Stimulated activated memory B cell treated with anti-CD40 and anti-IgM and Interleukin-4, amounts not matched to agents 10 μg/mL and 1 μg/mL and 100 μg/mL, for 72 hours (primary cell): ENCODE measurements around the gene TIMM44.
A peak's percentile ranks its signal among the peaks of the same experiment; 100 is the strongest.
"Not testable (repeated sequence)": the region's sequence is repeated elsewhere in the genome, so short reads cannot be mapped to it uniquely, and the experiment has no call there.

Experiments used
- ATAC-seq: fragments of 150-1000 bp; cut with Tn5 transposase; 2 replicates; pipeline ENCODE4 v1.10.0; 2021
- H3K27ac Mint-ChIP-seq: one replicate; pipeline ENCODE4 v1.8.0; 2022; ENCODE audit warnings: mild to moderate bottlenecking, mixed read lengths
- H3K27me3 Mint-ChIP-seq: one replicate; pipeline ENCODE4 v1.8.0; 2022; ENCODE audit warnings: mixed read lengths
- H3K36me3 Mint-ChIP-seq: one replicate; pipeline ENCODE4 v1.8.0; 2022; ENCODE audit warnings: mixed read lengths
- H3K4me1 Mint-ChIP-seq: one replicate; pipeline ENCODE4 v1.8.0; 2022; ENCODE audit warnings: mixed read lengths
- H3K4me3 Mint-ChIP-seq: one replicate; pipeline ENCODE4 v1.8.0; 2022; ENCODE audit warnings: mild to moderate bottlenecking, moderate library complexity, mixed read lengths
- H3K9me3 Mint-ChIP-seq: one replicate; pipeline ENCODE4 v1.8.0; 2022; ENCODE audit warnings: mixed read lengths

The TIMM44 gene

GRCh38 chr19:7941895-7942596 is 1.4 kb downstream of the TIMM44 start:
- no peak for ATAC-seq
- Mint-ChIP-seq H3K36me3 (peaks cover 26% of the 10 kb centered on the region), H3K27ac (no peak overlapping the region), H3K4me1 (peaks cover 47% of the 10 kb centered on the region), H3K27me3 (no peaks in the 10 kb centered on the region), H3K4me3 (peak overlapping the region; percentile 85), H3K9me3 (no peaks in the 10 kb centered on the region)

GRCh38 chr19:7940841-7941240 is 2.6 kb downstream of the TIMM44 start:
- no peak overlapping the region for H3K27ac Mint-ChIP-seq

GRCh38 chr19:7934766-7935165 is 8.7 kb downstream of the TIMM44 start:
- Mint-ChIP-seq H3K36me3 (peaks cover 59% of the 10 kb centered on the region), H3K27ac (no peak overlapping the region), H3K27me3 (no peaks in the 10 kb centered on the region), H3K4me3 (no peak overlapping the region), H3K9me3 (no peaks in the 10 kb centered on the region), H3K4me1 (peaks cover 14% of the 10 kb centered on the region)
- no peak for ATAC-seq

More at GRCh38 chr19:7940841-7941240, 2.6 kb downstream of the TIMM44 start:
- Mint-ChIP-seq H3K9me3 (no peaks in the 10 kb centered on the region), H3K4me1 (peaks cover 54% of the 10 kb centered on the region), H3K36me3 (peaks cover 36% of the 10 kb centered on the region), H3K27me3 (no peaks in the 10 kb centered on the region), H3K4me3 (no peak overlapping the region)
- no peak for ATAC-seq

- Mint-ChIP-seq H3K36me3 (peaks cover 57% of the 10 kb centered on the region), H3K27me3 (no peaks in the 10 kb centered on the region), H3K4me3 (no peak overlapping the region), H3K9me3 (no peaks in the 10 kb centered on the region), H3K4me1 (peaks cover 20% of the 10 kb centered on the region), H3K27ac (no peak overlapping the region)
- ATAC-seq, result no peak
These were observed 9.4 kb downstream of the TIMM44 start for GRCh38 chr19:7933828-7934725.

GRCh38 chr19:7933411-7933810 is 10.1 kb downstream of the TIMM44 start:
- H3K27me3 Mint-ChIP-seq, result no peaks in the 10 kb centered on the region
- H3K9me3 Mint-ChIP-seq, result no peaks in the 10 kb centered on the region
- no peak for ATAC-seq
- H3K4me3 Mint-ChIP-seq, result no peak overlapping the region
- H3K4me1 Mint-ChIP-seq, result peaks cover 17% of the 10 kb centered on the region
- H3K36me3 Mint-ChIP-seq, result peaks cover 51% of the 10 kb centered on the region
- H3K27ac Mint-ChIP-seq, result no peak overlapping the region

GRCh38 chr19:7932930-7933300 is 10.6 kb downstream of the TIMM44 start:
- H3K36me3 Mint-ChIP-seq, result peaks cover 50% of the 10 kb centered on the region
- H3K4me1 Mint-ChIP-seq, result peaks cover 17% of the 10 kb centered on the region
- no peak for ATAC-seq
- H3K27me3 Mint-ChIP-seq, result no peaks in the 10 kb centered on the region
- no peak overlapping the region for H3K27ac Mint-ChIP-seq
- no peak overlapping the region for H3K4me3 Mint-ChIP-seq
- no peaks in the 10 kb centered on the region for H3K9me3 Mint-ChIP-seq

GRCh38 chr19:7932276-7932929 is 11.1 kb downstream of the TIMM44 start:
- Mint-ChIP-seq H3K4me1 (peaks cover 17% of the 10 kb centered on the region), H3K27ac (no peak overlapping the region), H3K27me3 (no peaks in the 10 kb centered on the region), H3K4me3 (no peak overlapping the region), H3K9me3 (no peaks in the 10 kb centered on the region), H3K36me3 (peaks cover 50% of the 10 kb centered on the region)
- ATAC-seq, result no peak

GRCh38 chr19:7931221-7932061 is 12.0 kb downstream of the TIMM44 start:
- H3K27ac Mint-ChIP-seq, result no peak overlapping the region
- no peaks in the 10 kb centered on the region for H3K9me3 Mint-ChIP-seq
- ATAC-seq, result no peak

GRCh38 chr19:7930765-7931164 is 12.7 kb downstream of the TIMM44 start:
- Mint-ChIP-seq H3K4me1 (peaks cover 17% of the 10 kb centered on the region), H3K27me3 (no peaks in the 10 kb centered on the region)

More at GRCh38 chr19:7931221-7932061, 12.0 kb downstream of the TIMM44 start:
- H3K36me3 Mint-ChIP-seq, result peaks cover 44% of the 10 kb centered on the region
- no peaks in the 10 kb centered on the region for H3K27me3 Mint-ChIP-seq
- peaks cover 17% of the 10 kb centered on the region for H3K4me1 Mint-ChIP-seq
- no peak overlapping the region for H3K4me3 Mint-ChIP-seq

GRCh38 chr19:7930030-7930429 is 13.4 kb downstream of the TIMM44 start:
- not testable (repeated sequence) for H3K4me3 Mint-ChIP-seq, H3K27me3 Mint-ChIP-seq, H3K27ac Mint-ChIP-seq, ATAC-seq, H3K9me3 Mint-ChIP-seq
- Mint-ChIP-seq H3K4me1 (peaks cover 17% of the 10 kb centered on the region), H3K36me3 (peaks cover 31% of the 10 kb centered on the region)

More at GRCh38 chr19:7930765-7931164, 12.7 kb downstream of the TIMM44 start:
- H3K27ac Mint-ChIP-seq, result no peak overlapping the region
- ATAC-seq, result no peak
- peaks cover 37% of the 10 kb centered on the region for H3K36me3 Mint-ChIP-seq
- no peak overlapping the region for H3K4me3 Mint-ChIP-seq
- H3K9me3 Mint-ChIP-seq, result no peaks in the 10 kb centered on the region

- no peak overlapping the region for H3K4me3 Mint-ChIP-seq
- peak; percentile 37 for ATAC-seq
- H3K9me3 Mint-ChIP-seq, result no peaks in the 10 kb centered on the region
- no peak overlapping the region for H3K27ac Mint-ChIP-seq
- H3K4me1 Mint-ChIP-seq, result peaks cover 17% of the 10 kb centered on the region
- H3K36me3 Mint-ChIP-seq, result peaks cover 25% of the 10 kb centered on the region
- H3K27me3 Mint-ChIP-seq, result no peaks in the 10 kb centered on the region
These were observed 14.4 kb downstream of the TIMM44 start for GRCh38 chr19:7928741-7929701.

GRCh38 chr19:7928334-7928706 is 15.1 kb downstream of the TIMM44 start:
- ATAC-seq, result no peak

GRCh38 chr19:7927605-7928333 is 15.7 kb downstream of the TIMM44 start:
- Mint-ChIP-seq H3K36me3 (peaks cover 32% of the 10 kb centered on the region), H3K27me3 (no peaks in the 10 kb centered on the region), H3K9me3 (no peaks in the 10 kb centered on the region), H3K27ac (no peak overlapping the region), H3K4me1 (peaks cover 24% of the 10 kb centered on the region), H3K4me3 (no peak overlapping the region)
- no peak for ATAC-seq

More at GRCh38 chr19:7928334-7928706, 15.1 kb downstream of the TIMM44 start:
- H3K9me3 Mint-ChIP-seq, result no peaks in the 10 kb centered on the region
- H3K4me1 Mint-ChIP-seq, result peaks cover 20% of the 10 kb centered on the region
- H3K36me3 Mint-ChIP-seq, result peaks cover 26% of the 10 kb centered on the region
- H3K27ac Mint-ChIP-seq, result no peak overlapping the region
- no peak overlapping the region for H3K4me3 Mint-ChIP-seq
- H3K27me3 Mint-ChIP-seq, result no peaks in the 10 kb centered on the region
